IPS-18c (cell line): ENCODE results near the gene RHOT2.
A peak's percentile ranks its signal among the peaks of the same experiment; 100 is the strongest.

ENCODE experiments used
- H3K4me3 ChIP-seq: 2 replicates; pipeline ENCODE4 v1.7.0; 2013; ENCODE audit warnings: low read depth, mild to moderate bottlenecking, low read length, moderate library complexity; ENCODE audit not compliant: insufficient read depth
- H3K9me3 ChIP-seq: one replicate; pipeline ENCODE4 v1.6.1; 2013; ENCODE audit warnings: mild to moderate bottlenecking, low read length, moderate library complexity; ENCODE audit not compliant: control insufficient read depth, insufficient read depth

The RHOT2 gene

GRCh38 chr16:721765-722540 lies 54.0 kb downstream of the RHOT2 start:
- H3K9me3 ChIP-seq: peaks cover 3% of the 10 kb centered on the region
- H3K4me3 ChIP-seq: peak overlapping the region; percentile 84; the same call in 1 of the 2 replicates

DNA sequence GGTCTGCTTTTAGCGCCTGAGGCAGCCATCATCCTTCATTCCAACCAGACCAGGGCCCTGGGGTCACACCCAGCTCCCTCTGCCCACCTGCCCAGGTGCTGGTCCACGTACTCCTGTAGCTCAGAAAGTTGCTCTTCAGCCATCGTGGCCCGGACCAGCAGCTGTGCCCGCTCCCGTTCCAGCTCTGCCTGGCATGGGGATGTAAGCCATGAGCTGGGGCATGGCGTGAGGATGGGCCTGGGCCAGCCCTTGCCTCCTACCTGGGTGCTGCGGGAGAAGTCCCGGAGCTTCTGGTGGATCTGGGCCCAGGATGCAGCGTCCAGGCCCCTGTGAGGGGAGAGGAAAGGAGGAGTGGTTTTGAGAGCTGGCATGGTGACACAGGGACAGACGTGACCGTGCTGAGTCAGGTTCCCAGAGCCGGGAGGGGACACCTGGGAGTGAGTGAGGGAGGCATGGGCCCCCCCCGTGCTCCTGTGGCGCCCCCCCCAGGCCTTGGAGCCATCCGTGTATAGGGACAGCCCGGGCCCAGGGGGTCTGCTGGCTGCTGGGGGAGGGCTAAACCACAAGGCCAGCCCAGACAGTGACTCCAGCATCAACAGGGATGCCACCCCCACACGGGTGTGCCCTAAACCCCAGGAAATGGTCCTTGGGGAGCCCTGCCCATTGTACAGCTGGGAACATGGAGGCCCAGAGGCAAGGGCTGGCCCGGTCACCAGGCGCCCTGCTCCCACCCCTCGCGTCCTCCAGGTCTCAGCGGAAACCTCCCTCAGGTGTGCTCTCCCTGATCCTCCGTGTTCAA lies 55.1 kb downstream of the RHOT2 start:
- no peak overlapping the region for H3K4me3 ChIP-seq

GRCh38 chr16:723695-724094 lies 55.8 kb downstream of the RHOT2 start:
- H3K4me3 ChIP-seq: no peak overlapping the region
- H3K9me3 ChIP-seq: peaks cover 3% of the 10 kb centered on the region

More for the DNA sequence above, 55.1 kb downstream of the RHOT2 start:
- H3K9me3 ChIP-seq: peaks cover 3% of the 10 kb centered on the region
